AG04449 (cell line): ENCODE measurements around the gene OR2AT4.
A peak's percentile ranks its signal among the peaks of the same experiment; 100 is the strongest.

ENCODE experiments used
- CTCF ChIA-PET: fragments of 350-600 bp; formaldehyde crosslinking; extraction: SDS; loops from one replicate; lab custom pipeline; 2021; ENCODE audit warnings: antibody characterized with exemption; lab: Yijun Ruan, JAX
- POLR2A ChIA-PET: fragments of 400-600, 350-600 bp; formaldehyde crosslinking; extraction: SDS; loops from one replicate; lab custom pipeline; 2020; ENCODE audit warnings: antibody characterized with exemption, inconsistent platforms; lab: Yijun Ruan, JAX
- DNase-seq: peaks from one replicate; pipeline ENCODE4 v3.0.0-alpha.2; 2010; ENCODE audit warnings: low read depth, low spot score
- H3K4me3 ChIP-seq: 2 replicates; pipeline ENCODE4 v1.5.1; 2011; ENCODE audit warnings: low read depth, mild to moderate bottlenecking, control low read depth, low read length
- CTCF ChIP-seq: IDR thresholded peaks from one replicate; pipeline ENCODE4 v1.5.1; 2011; ENCODE audit warnings: mild to moderate bottlenecking, moderate library complexity, low read length, control low read depth, inconsistent platforms; ENCODE audit not compliant: insufficient read depth; ENCODE audit errors: missing control alignments

The OR2AT4 gene

GRCh38 chr11:75031771-75032549 lies 64.7 kb downstream of the OR2AT4 start:
- no peak for DNase-seq
- CTCF ChIA-PET = interaction anchor here (0.7 to 18.2 kb wide), 34 partner anchors 8 to 330 kb away, joined by 3 to 416 read pairs (median 5); partner anchors contain the start of gene TPBGL
- TF ChIP-seq CTCF = peak; percentile 93

More at GRCh38 chr11:75031771-75032549, 64.7 kb downstream of the OR2AT4 start:
- POLR2A ChIA-PET = no interaction called here
- H3K4me3 ChIP-seq = no peak overlapping the region
